SKM-1 (cell line): ENCODE results near the gene FILIP1L.
A peak's percentile ranks its signal among the peaks of the same experiment; 100 is the strongest.

Source experiments
- DNase-seq: peaks from one replicate; lab custom pipeline; 2025; ENCODE audit not compliant: unreplicated experiment; lab: John Stamatoyannopoulos, UW

The FILIP1L gene

DNA sequence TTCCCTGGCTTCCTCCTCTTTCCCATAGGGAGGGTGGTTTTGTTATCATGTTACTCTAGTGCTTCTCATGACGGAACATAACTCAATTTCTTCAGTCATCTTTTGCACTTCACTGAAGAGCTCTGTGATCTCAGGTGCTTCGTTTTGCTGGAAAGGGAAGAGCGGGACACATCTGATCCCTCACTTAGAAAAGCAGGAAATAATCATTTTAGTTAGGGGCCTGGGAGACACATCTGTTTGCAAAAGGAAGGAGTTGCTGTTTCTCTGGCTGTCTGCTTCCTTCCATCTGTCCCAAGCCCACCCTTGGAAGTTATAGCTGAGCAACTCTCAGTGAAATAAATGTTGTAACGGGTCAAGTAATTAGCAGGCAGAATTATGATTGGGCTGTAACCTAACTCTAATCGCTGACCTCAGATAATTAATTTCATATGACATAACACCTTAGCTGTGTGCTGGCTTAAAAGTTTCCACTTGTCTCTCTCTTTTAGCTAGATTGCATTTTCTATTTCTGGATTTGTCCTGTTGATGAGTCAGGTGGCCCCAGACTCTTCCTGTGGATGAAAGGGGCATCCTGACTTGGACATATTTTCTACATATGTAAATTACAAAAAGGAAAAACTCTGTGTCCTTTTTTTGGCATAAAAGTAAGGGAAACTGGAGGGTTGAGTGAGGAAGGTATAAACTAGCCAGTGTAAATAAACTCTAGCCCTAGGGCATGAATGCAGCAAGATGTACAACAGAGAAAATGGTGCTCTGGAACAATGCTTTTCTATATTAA lies 11.0 kb upstream of the FILIP1L start:
- no peak for DNase-seq

DNA sequence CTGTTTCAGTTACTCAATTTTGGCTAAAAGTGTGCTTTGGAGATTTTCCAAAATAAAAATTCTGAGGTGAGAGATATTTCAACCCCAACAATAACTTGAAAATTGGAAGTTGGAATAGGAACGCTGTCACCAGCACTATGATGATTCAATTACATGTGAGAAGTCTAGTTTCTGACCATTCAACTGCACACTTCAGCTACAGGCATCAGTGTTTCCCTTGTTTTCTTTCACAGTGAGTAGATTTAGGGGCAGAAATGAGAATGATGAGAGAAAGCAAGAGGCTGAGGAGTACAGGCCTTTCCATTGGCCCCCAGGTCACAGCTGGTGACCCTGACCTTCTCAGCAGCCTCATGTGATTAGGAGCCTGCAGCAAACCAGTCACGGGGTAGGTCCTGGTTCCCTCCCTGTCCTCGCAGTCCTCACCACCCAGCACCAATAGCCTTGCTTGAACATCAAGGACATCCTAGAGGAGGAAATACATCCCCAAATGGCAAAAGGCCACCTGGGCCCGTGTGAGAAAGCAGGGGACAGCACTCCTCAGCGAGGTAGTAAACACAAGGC lies 10.0 kb upstream of the FILIP1L start:
- no peak for DNase-seq

DNA sequence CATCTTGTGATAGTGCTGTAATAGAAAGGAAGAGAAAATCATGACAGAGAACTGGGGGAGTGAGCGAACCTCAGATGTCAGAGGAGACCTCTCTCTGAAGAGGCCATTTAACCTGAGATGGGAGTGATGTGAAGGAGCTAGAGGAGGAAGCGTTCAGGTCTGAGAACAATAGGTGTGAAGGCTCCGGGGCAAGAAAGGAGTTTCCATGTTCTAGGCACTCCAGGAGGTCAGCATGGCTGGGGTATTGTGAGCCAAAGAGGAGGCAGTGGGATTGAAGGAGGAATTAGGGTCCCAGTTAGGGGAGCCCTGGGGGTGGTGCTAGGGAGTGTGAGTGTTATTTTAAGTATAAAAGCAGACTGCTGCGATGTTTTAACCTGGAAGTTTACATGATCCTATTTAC lies 8.8 kb upstream of the FILIP1L start:
- no peak for DNase-seq

DNA sequence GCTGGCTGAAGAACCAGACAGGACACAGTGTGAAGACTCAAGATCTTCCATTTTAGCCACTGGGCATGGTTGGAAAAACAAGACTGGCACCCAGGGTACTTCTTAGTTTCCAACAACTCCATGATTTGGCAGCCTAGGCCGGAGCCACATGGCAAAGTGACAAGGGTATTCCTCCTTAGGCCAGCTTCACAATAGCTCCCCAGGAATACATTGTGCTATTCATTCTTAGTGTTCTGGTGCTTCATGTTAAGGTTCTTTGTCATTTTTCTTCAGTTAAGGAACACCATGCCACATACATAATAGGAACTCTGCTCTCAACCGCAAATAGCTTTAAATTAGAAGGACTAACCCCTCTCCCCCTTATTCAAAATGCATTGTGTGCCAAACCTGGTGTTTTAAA lies 8.0 kb upstream of the FILIP1L start:
- no peak for DNase-seq

DNA sequence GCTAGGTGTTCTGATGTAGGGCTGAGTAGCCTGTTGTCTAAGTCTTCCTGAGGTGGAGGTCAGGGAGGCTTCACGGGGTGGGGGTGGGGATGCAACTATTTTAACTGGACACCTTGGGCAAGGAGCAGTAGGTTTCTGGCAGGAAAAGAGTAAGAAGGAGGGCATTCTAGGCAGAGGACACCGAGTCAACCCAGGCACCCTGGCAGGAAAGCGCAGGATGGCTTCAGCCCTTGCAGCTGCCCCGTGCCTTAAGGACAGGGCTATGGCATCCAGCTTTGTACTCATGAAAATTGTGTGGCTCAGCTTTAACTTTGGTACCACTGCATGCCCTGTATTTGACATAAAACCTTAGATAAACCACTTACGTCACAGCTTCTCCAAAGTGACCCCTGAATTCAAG lies 6.4 kb upstream of the FILIP1L start:
- DNase-seq = no peak

DNA sequence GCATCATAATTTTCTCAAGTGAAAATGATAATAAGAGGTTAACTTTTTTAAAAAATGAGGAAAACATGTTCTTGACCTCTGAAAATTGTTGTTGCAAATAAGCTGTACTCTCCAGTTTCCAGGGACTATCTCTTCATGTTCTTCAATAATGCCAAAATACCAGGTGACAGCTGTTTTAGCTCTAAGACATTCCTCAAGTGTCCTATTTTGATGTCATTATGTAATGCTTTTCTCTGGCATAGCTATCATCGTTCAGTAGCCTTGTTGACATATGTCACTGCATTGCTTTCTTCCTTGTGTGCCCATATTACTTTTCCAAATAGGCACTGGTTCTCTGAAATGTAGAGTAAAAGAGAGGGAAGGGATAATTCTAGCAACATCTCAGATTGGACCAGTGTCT lies 5.7 kb upstream of the FILIP1L start:
- no peak for DNase-seq

DNA sequence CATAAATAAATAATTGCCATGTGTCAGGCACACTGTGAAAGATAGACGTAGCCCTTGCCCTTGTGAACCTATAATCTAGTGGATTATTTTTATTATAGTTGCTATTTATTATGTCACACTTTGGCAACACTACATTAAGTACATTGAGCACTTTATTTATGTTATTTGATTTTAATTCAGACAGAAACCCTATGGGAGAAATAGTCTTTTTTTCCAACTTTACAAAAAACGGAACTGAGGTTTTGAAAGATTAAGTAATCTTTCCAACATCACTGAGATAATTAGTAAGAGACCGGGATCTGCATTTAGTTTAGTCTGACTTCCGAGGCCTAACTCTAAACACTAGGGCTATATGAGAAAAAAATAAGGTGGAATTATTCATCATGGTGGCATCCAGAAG lies 2.8 kb upstream of the FILIP1L start:
- DNase-seq = no peak

DNA sequence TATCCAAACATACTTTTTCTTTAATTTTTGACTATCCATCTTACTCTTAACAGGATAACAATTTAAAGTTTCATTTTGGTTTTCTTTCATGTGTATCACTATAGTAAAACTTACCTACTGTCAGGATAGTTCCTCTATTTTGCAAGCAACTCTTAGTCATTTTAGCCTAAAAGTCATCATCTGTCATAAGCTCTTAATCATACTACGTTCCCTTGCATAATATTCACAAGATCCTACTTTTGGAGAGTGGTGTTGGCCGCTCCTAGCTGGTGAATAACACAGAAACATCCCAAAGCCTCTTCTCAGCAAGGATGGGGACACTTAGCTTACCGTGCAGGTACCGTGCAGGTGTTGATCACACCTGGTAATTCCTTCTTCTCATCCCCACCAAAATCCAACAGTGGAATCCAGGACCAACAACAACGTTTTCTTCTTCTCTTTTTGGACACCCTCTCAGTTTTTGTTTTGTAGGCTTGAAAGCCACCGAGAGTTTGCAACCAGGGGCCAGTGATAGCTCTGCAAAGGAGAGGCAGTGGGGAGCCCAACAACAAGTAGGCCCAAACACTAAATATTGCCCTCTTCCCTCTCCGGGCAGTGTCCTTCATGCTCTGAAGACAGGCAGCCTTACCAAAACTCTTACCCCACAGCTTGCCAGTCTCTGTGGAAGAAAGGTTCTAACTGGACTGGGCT lies 433 bp downstream of the FILIP1L start:
- DNase-seq = peak; percentile 14

DNA sequence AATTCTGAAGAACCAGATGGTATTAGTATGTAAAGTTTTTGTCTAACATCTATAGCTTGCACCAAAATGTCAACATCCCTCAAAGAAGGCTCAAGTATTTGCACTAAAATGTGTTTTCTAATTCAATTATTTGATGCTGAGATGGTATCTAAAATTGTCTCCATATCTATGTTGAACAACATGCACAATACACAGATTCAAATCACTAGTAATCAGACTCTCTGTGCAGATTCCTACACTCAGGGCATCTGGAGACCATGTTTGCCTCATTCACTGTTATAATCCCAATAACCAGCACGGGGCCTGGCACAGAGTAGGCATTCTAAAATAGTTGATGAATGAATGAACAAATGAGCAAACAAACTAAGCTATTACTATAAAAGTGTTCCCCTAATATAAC lies 2.6 kb downstream of the FILIP1L start:
- no peak for DNase-seq

DNA sequence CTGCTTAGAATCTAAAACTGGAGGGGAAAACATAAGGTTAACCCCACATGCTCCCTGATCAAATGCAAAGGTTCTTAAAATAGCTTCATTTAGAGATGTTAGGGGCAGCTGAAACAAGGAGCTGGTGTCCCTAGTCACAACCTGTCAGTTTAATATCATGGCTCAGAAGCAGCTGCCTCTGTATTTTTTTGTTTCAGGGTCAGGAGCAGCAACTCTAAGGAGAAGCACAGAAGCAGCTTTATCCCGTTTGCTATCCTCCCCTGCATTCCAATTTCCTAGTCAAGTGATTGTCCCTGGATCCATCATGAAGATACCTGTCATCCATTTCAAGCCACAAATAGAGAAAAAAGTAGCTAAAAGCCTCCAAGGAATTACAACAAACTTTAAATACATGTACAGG lies 4.1 kb downstream of the FILIP1L start:
- DNase-seq = no peak

DNA sequence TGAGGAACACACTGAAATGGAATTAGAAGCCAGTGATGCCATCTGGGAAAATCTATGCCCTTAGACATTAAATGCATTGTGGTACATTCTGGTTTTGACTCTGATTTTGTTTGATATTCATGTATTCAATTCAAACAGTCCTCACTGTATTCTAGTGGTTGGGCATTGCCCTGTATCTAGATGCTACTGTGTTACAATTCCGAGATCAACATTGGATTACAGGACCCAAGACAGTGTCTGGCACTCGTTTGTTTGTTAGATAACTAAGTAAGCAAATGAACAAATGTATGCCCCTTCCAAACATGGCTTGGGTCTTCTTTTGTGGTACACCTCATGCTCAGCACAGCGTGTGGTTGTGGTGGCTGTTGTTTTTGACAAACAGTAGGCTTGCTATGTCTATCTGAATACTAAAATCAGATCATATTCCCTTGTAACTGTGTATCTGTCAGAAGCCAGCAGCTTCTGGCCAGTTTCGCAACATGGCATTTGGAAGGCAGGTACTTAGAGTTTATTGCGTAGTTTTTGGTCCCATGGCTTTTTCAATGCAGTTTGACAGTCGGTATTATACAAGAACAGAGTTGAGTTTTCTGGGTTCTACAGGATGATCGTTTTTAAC lies 5.7 kb downstream of the FILIP1L start:
- no peak for DNase-seq

DNA sequence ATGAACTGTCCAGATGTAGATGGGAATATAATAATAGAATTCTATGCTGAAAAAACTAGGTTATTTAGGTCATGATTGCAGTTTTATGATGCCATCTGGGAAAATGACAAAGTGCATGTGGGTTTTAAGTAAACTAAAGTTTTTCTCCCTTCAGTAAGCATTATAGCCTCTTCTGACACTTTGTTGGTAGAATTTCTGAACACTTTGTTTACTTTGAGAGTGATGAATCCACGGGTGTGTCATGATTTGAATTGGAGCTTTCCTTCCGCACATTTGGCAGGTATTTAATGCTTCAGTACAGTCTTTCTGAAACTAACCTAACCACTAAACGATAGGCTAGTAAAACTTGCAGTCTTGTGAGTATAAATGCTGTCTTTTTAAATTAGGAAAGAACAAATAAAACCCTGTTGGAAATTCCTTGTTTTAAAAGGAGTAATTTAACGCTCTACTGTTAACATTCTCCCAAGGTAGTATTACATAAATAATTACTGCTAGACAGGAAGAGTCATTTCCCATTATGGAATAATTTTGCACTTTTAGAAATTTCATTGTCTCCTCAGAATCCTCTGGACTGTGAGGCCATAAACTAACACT lies 7.0 kb downstream of the FILIP1L start:
- DNase-seq = no peak

DNA sequence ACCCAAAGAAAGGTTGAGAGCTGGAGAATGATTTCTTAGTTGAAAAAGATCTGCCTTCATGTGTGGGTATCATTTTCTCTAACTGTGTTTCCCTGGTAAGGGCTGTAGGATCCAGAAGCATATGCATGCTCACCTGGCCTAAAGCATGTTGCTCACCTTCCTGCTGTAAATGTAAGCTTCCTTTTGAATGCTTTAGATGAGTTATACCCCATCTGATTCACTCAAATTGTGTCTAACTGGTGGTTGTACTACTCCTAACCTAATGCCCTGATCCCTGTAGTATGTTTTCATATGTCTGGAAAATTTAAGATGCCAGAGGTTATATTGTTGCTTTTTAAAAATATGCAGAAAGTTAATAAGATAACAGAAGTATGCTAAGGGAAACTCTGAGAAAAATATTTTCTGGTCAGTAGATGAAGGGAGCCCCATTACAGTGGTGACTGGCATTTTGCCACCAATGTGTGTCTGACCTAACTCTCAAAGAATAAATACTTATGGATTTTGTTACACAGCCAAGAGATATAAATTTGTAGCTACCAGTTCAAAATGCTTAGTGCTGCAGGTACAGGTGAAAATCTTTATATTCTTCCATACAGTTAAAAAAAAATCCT lies 7.7 kb downstream of the FILIP1L start:
- DNase-seq = no peak

DNA sequence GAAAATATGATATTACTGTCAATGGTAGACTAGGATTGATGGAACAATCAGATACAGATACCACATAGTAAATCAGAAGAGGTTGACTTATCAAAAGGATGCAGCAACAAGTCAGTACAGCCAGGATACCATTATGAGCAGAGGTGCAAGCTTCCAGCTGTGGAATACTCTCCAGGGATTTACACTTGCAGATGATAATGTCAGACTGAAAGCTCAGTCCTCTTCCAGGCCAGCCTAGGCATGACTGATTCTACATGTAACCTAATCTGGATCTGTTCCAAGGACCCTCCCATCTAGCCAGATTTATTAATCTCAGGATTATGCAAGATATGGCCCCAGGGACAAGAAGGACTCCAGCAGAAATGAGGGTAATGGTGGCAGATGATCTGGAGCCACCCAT lies 8.2 kb downstream of the FILIP1L start:
- DNase-seq = no peak

DNA sequence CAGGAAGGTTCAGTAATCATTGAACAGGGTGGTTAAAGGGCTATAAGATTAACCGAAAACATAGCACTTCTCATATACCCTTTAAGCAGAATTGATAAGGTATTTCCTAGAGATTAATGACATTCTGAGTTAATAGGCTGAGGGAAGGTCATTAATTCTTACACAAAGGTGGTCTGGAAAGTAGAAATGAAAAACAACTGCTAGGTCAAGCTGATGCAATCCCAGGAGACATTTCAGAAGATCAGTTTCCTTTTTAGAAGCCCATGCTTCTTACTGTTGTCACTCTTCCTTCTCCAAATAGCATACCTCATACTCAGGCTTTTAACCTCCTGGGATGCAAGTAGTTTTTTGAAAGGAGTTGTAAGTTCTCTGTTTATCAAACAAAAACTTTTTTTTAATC lies 8.8 kb downstream of the FILIP1L start:
- no peak for DNase-seq

DNA sequence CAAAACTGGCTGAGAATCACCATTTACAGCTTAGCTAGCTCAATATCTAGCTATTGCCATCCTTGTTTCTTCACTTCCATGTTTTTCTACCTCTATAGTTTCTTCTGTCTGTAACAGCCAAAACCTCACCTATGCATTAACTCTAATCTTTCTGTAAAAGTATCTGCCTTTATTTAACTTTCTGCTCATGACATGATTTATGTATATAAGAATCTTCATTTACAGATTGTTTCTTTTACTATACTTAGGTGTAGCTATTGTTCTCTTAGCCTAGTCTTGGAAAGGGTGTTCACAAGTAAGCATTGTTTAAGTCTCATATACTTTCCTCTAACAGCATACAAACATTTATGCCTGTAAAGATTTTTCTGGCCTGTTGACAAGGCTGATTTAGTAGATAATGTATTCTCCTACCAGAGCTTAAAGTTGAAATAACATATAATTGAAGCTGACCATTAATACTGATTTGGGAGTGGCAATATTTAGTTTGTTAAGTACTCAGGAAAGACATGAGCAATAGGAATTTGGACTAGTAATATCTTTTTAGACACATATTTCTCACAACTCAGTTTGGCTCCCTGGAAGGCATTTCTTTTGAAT lies 9.4 kb downstream of the FILIP1L start:
- DNase-seq = no peak

DNA sequence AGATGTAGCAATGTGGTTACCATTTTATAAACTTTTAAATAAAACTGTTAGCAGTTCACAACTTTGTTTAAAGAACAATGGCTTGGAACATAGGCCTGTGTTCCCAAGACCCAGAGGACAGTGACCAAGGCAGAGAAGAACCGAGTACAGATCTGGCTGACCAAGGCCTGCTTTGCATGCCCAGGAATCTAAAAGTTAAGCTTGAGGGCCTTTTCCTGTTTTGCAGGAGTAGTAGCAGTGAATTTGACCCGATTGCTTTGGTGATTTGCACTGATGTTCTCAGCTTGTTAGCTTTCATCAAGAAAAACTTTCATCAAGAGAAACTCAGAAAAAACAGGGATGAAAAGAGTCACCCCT lies 9.9 kb downstream of the FILIP1L start:
- no peak for DNase-seq

DNA sequence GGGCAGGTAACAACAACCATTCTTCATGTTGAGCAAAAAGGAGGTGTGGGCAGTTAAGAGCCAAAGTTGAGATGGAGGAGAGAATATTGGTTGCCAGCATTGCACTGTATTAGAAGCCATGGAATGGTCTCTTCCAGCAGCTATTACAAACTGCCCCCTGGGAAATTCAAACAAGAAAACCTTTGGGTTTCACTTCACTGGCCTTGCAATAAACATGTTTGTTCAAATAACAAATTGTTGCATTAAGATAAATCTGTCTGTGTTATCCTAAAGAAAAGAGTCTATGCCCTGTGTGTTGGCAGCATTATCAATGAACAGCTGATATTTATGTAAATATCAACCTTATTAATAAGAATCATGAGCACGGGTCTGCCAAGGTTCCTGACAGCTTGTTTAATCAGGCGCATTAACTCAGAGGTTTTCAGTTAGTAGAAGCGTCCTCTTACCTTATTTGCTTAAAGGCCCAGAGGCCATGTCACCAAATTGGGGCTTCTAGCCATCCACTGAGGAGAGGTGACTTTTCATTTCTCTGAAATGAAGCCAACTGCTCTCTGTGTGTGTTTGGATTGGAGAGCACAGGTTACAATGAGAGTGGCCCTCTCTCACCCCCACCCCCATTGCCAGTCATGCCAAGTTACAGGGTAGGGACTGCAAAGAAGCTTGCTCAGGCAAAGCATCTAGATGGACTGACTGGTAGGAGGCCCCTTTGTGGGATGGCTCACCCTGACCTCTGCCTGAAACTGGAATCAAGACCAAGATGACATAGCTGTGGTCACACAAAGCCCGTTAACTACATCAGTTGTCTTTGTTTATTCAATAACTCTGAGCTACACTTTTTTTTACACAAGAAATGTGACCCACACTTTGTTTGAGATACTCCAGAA lies 10.5 kb downstream of the FILIP1L start:
- DNase-seq = no peak

DNA sequence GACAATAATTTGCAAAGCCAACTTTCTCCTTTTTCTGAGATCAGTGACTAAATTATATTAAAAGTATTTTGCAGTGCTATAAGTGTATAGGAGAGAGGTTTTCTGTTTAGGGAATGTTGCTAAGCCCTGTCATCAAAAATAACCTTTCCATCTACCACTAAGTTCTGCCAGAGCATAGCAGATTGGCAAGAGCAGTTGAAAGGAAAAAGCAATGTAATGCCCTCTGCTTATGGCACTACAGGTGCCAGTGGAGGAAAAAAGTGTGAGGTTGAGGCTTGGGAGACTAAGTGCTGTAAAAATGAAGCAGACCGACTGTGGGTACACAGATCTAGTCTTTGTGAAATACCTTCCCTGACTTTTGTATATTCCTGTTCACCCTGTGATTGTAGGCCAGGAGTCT lies 11.5 kb downstream of the FILIP1L start:
- DNase-seq = no peak

DNA sequence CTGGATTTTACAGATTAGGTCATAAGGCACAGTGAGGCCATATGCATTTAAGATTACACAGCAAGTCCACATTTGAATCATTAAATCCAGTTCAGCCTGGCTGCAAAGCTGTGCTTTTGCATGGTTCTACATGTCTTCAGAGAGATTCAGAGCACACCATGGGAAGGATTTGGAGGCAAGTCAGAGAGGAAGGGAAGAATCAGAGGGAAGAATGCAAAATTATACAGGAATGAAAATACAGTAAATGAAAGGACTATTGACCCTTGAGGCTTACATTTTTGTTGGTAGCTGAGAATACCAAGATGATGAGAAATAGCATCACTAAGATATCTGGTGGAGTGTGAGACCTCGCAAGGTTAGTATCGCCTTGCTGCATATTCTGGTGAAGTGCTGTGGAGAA lies 13.9 kb downstream of the FILIP1L start:
- no peak for DNase-seq
